ENCODE measurements around the gene IMMP1L.
A peak's percentile ranks its signal among the peaks of the same experiment; 100 is the strongest.

IMMP1L gene

GRCh38 chr11:31443802-31444201, 65.6 kb downstream of the IMMP1L start:
- TF ChIP-seq, protein P1, sequence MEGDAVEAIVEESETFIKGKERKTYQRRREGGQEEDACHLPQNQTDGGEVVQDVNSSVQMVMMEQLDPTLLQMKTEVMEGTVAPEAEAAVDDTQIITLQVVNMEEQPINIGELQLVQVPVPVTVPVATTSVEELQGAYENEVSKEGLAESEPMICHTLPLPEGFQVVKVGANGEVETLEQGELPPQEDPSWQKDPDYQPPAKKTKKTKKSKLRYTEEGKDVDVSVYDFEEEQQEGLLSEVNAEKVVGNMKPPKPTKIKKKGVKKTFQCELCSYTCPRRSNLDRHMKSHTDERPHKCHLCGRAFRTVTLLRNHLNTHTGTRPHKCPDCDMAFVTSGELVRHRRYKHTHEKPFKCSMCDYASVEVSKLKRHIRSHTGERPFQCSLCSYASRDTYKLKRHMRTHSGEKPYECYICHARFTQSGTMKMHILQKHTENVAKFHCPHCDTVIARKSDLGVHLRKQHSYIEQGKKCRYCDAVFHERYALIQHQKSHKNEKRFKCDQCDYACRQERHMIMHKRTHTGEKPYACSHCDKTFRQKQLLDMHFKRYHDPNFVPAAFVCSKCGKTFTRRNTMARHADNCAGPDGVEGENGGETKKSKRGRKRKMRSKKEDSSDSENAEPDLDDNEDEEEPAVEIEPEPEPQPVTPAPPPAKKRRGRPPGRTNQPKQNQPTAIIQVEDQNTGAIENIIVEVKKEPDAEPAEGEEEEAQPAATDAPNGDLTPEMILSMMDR (IDR thresholded peaks at IDR 0.05; ENCODE audit: insufficient read depth, low read depth, low read length, missing control alignments), result no peak
- DNase-seq (ENCODE audit: low read depth), result no peak
- no peak overlapping the region for H3K4me3 ChIP-seq (ENCODE audit: low read length)

GRCh38 chr11:31442086-31442485, 67.3 kb downstream of the IMMP1L start:
- no peak for DNase-seq (ENCODE audit: low read depth)
- no peak overlapping the region for H3K4me3 ChIP-seq (ENCODE audit: low read length)
- TF ChIP-seq, protein P1 (IDR thresholded peaks at IDR 0.05; ENCODE audit: insufficient read depth, low read depth, low read length, missing control alignments), result no peak

- DNase-seq (ENCODE audit: low read depth), result no peak
- H3K4me3 ChIP-seq (ENCODE audit: low read length), result no peak overlapping the region
- TF ChIP-seq, protein P1 (IDR thresholded peaks at IDR 0.05; ENCODE audit: insufficient read depth, low read depth, low read length, missing control alignments), result no peak
Measured at GRCh38 chr11:31441296-31441695, 68.1 kb downstream of the IMMP1L start.

DNA sequence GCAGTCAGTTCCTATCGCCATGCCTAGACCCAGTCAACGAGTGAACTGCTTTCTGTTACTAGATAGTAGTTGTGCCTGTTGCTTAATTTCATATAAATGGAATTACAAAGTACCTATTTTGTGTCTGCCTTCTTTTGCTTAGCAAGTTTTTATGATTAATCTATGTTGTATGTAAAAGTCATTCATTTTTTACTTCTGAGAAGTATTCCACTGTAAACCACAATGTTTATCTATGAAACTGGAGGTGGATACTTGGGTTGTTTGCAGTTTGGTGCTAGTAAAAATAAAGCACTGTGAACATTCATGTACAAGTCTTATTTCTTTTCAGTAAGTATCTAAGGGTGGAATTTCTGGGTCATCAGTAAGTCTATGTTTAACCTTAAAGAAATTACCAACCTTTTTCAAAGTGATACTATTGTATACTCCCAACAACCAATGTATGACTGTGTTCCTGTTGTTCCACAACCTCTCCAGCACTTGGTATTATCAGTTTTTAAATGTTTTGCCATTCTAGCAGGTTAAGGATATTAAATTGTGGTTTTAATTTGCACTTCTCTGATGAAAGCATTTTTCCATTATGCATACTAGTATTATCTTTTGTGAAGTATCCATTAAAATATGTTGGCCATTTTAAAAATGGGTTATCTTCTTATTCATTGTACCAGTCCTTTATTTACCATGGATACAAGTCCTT, 71.5 kb downstream of the IMMP1L start:
- no peak overlapping the region for H3K4me3 ChIP-seq (ENCODE audit: low read length)
- DNase-seq (ENCODE audit: low read depth), result peak; percentile 30
- TF ChIP-seq, protein P1 (IDR thresholded peaks at IDR 0.05; ENCODE audit: insufficient read depth, low read depth, low read length, missing control alignments), result no peak

DNA sequence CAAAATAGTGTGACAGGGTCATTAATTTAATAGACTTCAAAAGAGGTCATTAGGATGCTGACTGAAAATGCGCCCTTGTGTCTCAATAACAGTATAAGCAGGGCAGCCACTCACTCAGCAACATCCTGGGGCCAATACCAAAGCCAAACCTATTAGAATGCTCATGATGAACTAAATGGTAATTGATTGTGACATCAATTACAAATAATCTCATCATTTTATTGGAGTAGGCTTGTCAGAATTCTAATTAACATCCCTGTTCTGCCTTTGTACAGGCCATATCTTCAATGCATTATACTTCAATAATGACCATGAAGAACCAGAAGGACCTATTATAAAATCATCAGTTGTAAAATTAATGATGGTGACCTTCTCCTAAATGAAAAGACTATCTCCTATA, 75.6 kb downstream of the IMMP1L start:
- no peak overlapping the region for H3K4me3 ChIP-seq (ENCODE audit: low read length)
- TF ChIP-seq, protein P1 (IDR thresholded peaks at IDR 0.05; ENCODE audit: insufficient read depth, low read depth, low read length, missing control alignments), result no peak
- DNase-seq (ENCODE audit: low read depth), result no peak

DNA sequence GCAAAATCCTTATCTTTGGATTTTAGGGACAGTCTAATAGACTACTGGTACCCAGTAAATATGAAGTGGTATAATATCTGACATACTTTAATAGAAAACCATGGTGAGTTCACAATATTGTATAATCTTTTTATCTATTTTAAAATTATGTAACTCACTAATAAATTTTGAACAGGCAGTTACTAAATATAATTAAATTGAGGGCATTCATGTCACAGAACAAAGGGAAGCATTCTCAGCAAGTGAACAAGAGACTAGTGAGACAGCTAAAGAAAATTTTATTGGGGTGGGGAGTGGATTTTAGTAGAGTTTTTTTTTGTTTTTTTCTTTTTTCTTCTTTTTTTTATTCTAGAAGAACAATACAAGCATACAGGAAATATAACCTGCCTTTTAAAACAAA, 84.8 kb downstream of the IMMP1L start:
- no peak overlapping the region for H3K4me3 ChIP-seq (ENCODE audit: low read length)
- TF ChIP-seq, protein P1 (IDR thresholded peaks at IDR 0.05; ENCODE audit: insufficient read depth, low read depth, low read length, missing control alignments), result no peak
- DNase-seq (ENCODE audit: low read depth), result no peak

DNA sequence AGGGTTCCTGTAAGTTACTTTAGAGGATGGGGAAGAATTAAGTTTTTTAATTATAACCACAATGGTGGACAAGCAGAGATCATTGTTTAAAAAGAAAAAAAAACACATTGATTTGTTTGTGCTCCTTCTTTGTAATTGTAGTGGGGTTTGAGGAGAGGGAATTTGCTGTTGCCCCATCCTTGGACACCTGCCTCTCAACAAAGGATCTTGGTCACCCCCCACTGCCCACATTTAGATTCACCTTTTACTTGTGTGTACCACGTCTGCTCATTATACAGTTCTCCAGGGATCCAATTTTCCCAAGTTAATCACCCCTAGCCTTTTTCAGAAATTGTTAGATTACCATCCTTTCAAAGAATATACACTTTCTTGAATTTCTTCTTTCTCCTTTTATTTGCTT, 86.7 kb downstream of the IMMP1L start:
- TF ChIP-seq, protein P1 (IDR thresholded peaks at IDR 0.05; ENCODE audit: insufficient read depth, low read depth, low read length, missing control alignments), result no peak
- DNase-seq (ENCODE audit: low read depth), result no peak
- H3K4me3 ChIP-seq (ENCODE audit: low read length), result no peak overlapping the region

Measured in epithelial cell of esophagus (primary cell).